PC-9 (cell line): Measurements from ENCODE around the gene TRAPPC3.

Experiments used
- CTCF ChIP-seq: fragments of 200-600 bp; sonication (generic); conservative IDR thresholded peaks from 2 replicates; pipeline ENCODE4 v1.6.1; 2017; ENCODE audit warnings: mixed run types, antibody characterized with exemption, mild to moderate bottlenecking, moderate library complexity
- EZH2 ChIP-seq: fragments of 200-600 bp; sonication (generic); IDR thresholded peaks from 2 replicates; pipeline ENCODE4 v1.8.0; 2017; ENCODE audit warnings: antibody characterized with exemption, low read depth

GRCh38 chr1:36123356-36123755, 25.9 kb downstream of the TRAPPC3 start:
- no peak for TF ChIP-seq CTCF
- TF ChIP-seq EZH2 = no peak
